Stomach smooth muscle (tissue), 2 donors: ENCODE results near the gene ACOXL.
A peak's percentile ranks its signal among the peaks of the same experiment; 100 is the strongest.

Experiments used
- H3K27ac ChIP-seq: one replicate; pipeline ENCODE4 v1.7.0; 2013; ENCODE audit warnings: mild to moderate bottlenecking, low read length, inconsistent platforms
- H3K27me3 ChIP-seq, 2 donors: one replicate each; pipeline ENCODE4 v1.7.0; 2013; ENCODE audit warnings: low read length in 2 of 2; ENCODE audit not compliant: insufficient read depth in 2 of 2, control insufficient read depth in 1 of 2
- H3K36me3 ChIP-seq, 2 donors: one replicate each; pipeline ENCODE4 v1.7.0; 2013; ENCODE audit warnings: low read length in 2 of 2; ENCODE audit not compliant: control insufficient read depth in 2 of 2, insufficient read depth in 2 of 2
- H3K4me1 ChIP-seq: one replicate; pipeline ENCODE4 v1.7.0; 2013; ENCODE audit warnings: low read length; ENCODE audit not compliant: control insufficient read depth, insufficient read depth
- H3K4me3 ChIP-seq, 2 donors: one replicate each; pipeline ENCODE4 v1.7.0; 2013; ENCODE audit warnings: low read length in 2 of 2
- H3K9ac ChIP-seq, 2 donors: one replicate each; pipeline ENCODE4 v1.7.0; 2013; ENCODE audit warnings: low read length in 2 of 2, mild to moderate bottlenecking in 1 of 2
- H3K9me3 ChIP-seq, 2 donors: one replicate each; pipeline ENCODE4 v1.7.0; 2013; ENCODE audit warnings: low read length in 2 of 2; ENCODE audit not compliant: control insufficient read depth in 2 of 2
- donor health status: healthy.
- donor health status: Pancreatic carcinoma.

The ACOXL gene

DNA sequence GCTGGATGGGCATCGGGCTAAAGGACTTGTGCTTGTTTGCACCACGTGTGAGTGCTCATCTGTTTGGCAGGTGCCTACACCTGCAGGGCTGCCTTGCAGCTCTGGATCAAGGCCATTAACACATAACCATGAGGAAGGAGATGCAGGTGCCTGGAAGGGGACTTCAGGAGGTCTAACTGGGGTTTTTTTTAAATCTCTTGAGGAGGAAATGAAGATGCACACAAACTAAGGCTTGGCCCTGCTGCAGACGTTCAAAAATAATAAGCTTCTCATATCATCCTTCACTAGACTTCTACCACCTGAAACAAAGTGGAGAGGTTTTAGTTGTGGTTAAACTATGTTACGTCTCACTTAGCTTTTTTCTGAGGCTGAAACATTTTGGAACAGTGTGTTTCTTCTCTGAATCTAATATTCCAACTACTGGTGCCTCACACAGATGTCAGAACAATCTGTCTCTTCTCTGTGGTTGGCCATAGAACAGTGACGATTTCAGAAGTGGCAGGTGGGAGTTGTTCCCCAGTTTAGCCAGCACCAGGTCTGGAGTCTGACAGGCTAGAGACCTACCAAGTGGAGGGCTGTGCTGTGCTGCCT lies 424.8 kb downstream of the ACOXL start:
- H3K9me3 ChIP-seq = no peaks in the 10 kb centered on the region
- H3K27me3 ChIP-seq = no peaks in the 10 kb centered on the region
- peaks cover 7% of the 10 kb centered on the region for H3K4me1 ChIP-seq
- no peak overlapping the region for H3K9ac ChIP-seq
- peaks cover 0 to 5% of the 10 kb centered on the region in 2 donors for H3K36me3 ChIP-seq
- no peak overlapping the region for H3K4me3 ChIP-seq
- H3K27ac ChIP-seq = no peak overlapping the region

GRCh38 chr2:111157798-111158197 lies 425.4 kb downstream of the ACOXL start:
- Histone ChIP-seq H3K9ac (no peak overlapping the region), H3K4me1 (peaks cover 9% of the 10 kb centered on the region), H3K36me3 (peaks cover 0 to 2% of the 10 kb centered on the region in 2 donors), H3K4me3 (no peak overlapping the region), H3K9me3 (no peaks in the 10 kb centered on the region), H3K27me3 (no peaks in the 10 kb centered on the region), H3K27ac (no peak overlapping the region)

- H3K36me3 ChIP-seq = peaks cover 0 to 2% of the 10 kb centered on the region in 2 donors
Measured at GRCh38 chr2:111159641-111160040, 427.3 kb downstream of the ACOXL start.

GRCh38 chr2:111160758-111161157 lies 428.4 kb downstream of the ACOXL start:
- peaks cover 11% of the 10 kb centered on the region for H3K4me1 ChIP-seq
- H3K36me3 ChIP-seq = peaks cover 0 to 4% of the 10 kb centered on the region in 2 donors
- H3K4me3 ChIP-seq = no peak overlapping the region
- no peaks in the 10 kb centered on the region for H3K27me3 ChIP-seq
- no peak overlapping the region for H3K27ac ChIP-seq
- H3K9ac ChIP-seq = no peak overlapping the region
- H3K9me3 ChIP-seq = no peaks in the 10 kb centered on the region

More at GRCh38 chr2:111159641-111160040, 427.3 kb downstream of the ACOXL start:
- no peaks in the 10 kb centered on the region for H3K9me3 ChIP-seq
- H3K4me3 ChIP-seq = no peak overlapping the region
- H3K27ac ChIP-seq = no peak overlapping the region
- peaks cover 9% of the 10 kb centered on the region for H3K4me1 ChIP-seq
- no peak overlapping the region for H3K9ac ChIP-seq
- no peaks in the 10 kb centered on the region for H3K27me3 ChIP-seq

DNA sequence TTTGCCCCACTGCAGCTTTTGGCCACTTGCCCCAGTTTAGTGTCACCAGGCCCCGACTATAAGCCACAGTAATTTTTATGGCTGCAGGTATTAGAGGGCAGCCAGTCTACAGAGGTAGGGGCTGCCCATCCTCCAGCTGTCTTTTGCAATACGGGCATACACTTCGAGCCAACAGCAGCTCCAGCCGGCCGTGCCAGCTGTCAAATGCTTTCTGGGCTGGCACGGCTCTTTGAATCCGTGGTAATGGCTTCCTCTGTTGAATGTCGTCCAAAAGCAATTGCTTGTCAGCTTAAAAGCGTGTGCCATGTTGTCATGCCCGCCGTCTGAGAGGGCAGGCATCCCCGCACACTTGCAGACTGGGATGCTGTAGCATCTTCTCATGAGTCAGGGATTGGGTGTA lies 429.6 kb downstream of the ACOXL start:
- Histone ChIP-seq H3K27ac (no peak overlapping the region), H3K4me3 (peak overlapping the region in 1 of 2 donors; percentile 52), H3K27me3 (no peaks in the 10 kb centered on the region), H3K4me1 (peaks cover 11% of the 10 kb centered on the region), H3K9me3 (no peaks in the 10 kb centered on the region), H3K9ac (no peak overlapping the region), H3K36me3 (peaks cover 0 to 6% of the 10 kb centered on the region in 2 donors)

- Histone ChIP-seq H3K9me3 (no peaks in the 10 kb centered on the region), H3K36me3 (peaks cover 0 to 6% of the 10 kb centered on the region in 2 donors), H3K27ac (no peak overlapping the region), H3K4me1 (peaks cover 11% of the 10 kb centered on the region), H3K4me3 (no peak overlapping the region), H3K9ac (no peak overlapping the region), H3K27me3 (no peaks in the 10 kb centered on the region)
Measured at GRCh38 chr2:111162718-111163331, 430.5 kb downstream of the ACOXL start.

DNA sequence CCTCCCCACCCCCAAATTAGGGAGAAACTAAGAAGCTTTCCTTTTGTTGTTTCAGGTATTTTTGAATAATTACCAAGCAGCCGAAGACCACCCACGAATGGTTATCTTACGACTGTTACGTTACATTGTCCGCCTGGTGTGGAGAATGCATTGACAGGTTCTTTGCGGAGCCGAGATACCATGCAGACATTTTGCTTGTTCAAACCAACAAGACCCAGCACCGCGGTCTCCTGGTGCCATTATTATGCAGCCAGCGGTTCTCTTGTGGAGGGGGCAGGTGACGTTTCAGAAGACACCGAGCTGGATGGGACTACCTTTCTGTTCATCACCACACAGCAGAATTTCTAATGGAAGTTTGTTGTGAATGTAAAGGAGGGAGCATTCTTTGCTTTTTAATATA lies 431.7 kb downstream of the ACOXL start:
- Histone ChIP-seq H3K36me3 (peaks cover 0 to 6% of the 10 kb centered on the region in 2 donors), H3K9ac (no peak overlapping the region), H3K4me1 (peaks cover 11% of the 10 kb centered on the region), H3K9me3 (no peaks in the 10 kb centered on the region), H3K4me3 (no peak overlapping the region), H3K27me3 (no peaks in the 10 kb centered on the region), H3K27ac (no peak overlapping the region)

DNA sequence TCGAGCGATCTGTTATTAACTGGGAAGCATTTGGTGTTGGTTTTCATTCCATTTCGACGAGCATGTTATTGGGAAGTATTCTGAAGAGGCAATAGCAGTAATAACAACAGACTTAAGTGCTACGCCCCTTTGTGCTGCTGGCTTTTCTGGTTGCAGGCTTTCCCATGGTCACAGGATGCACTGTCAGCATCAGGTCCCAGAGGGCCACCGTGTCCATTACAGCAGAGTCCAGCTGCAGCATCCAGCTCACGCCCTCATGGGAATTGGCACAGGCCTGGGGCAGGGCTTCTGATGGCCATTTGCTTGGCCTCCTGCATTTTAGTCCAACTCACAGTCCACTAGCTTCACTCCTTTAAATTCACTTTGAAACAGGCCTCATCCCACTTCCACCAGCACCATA lies 432.7 kb downstream of the ACOXL start:
- Histone ChIP-seq H3K27ac (no peak overlapping the region), H3K9me3 (no peaks in the 10 kb centered on the region), H3K27me3 (no peaks in the 10 kb centered on the region), H3K4me1 (peaks cover 11% of the 10 kb centered on the region), H3K9ac (no peak overlapping the region), H3K36me3 (peaks cover 0 to 6% of the 10 kb centered on the region in 2 donors), H3K4me3 (no peak overlapping the region)

DNA sequence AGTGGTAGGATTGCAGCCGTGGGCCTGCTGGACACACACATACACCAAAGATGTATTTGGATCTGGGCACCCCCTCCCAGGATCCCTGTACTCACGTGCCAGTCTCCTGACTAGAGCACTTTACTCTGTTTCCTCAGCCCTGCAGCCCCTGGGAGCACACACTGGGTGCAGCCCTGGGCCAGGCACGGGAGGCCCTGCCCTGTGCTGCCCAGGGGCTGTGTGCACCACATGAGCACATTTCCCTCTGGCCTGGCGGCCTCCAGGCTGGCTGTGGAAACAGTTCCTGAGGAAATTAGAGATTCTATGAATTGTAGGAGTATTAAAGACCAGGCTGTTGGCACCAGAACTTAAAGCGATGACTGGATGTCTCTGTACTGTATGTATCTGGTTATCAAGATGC lies 433.7 kb downstream of the ACOXL start:
- Histone ChIP-seq H3K4me3 (no peak overlapping the region), H3K36me3 (peaks cover 0 to 6% of the 10 kb centered on the region in 2 donors), H3K27ac (no peak overlapping the region), H3K4me1 (peaks cover 11% of the 10 kb centered on the region), H3K27me3 (no peaks in the 10 kb centered on the region), H3K9me3 (no peaks in the 10 kb centered on the region), H3K9ac (no peak overlapping the region)

GRCh38 chr2:111167076-111167862 lies 434.9 kb downstream of the ACOXL start:
- H3K4me3 ChIP-seq = no peak overlapping the region
- H3K27me3 ChIP-seq = no peaks in the 10 kb centered on the region
- peaks cover 4% of the 10 kb centered on the region for H3K4me1 ChIP-seq
- peaks cover 0 to 6% of the 10 kb centered on the region in 2 donors for H3K36me3 ChIP-seq
- no peak overlapping the region for H3K27ac ChIP-seq
- no peaks in the 10 kb centered on the region for H3K9me3 ChIP-seq
- no peak overlapping the region for H3K9ac ChIP-seq

DNA sequence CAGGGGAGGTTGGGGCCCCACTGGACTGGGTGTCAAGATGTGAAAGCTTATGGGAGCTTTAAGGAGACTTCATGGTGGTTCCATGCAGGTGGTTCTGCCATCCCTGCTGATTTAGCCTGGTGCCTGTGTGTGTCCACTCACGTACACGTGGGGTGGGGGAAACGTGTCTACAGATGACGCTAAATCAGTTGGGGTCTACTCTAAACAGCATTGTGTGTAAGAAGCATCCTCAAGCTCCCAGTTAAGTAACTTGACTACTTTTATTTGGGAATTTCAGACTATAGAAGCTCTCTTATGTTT lies 435.4 kb downstream of the ACOXL start:
- no peaks in the 10 kb centered on the region for H3K9me3 ChIP-seq
- peaks cover 0 to 6% of the 10 kb centered on the region in 2 donors for H3K36me3 ChIP-seq
- H3K27ac ChIP-seq = no peak overlapping the region
- H3K9ac ChIP-seq = no peak overlapping the region
- no peak overlapping the region for H3K4me3 ChIP-seq
- peaks cover 2% of the 10 kb centered on the region for H3K4me1 ChIP-seq
- H3K27me3 ChIP-seq = no peaks in the 10 kb centered on the region
